GM19043 (cell line): ENCODE measurements around the gene BTG1.
"Not testable (repeated sequence)": the region's sequence is repeated elsewhere in the genome, so short reads cannot be mapped to it uniquely, and the experiment has no call there.

ENCODE experiments used
- ATAC-seq: cut with Tn5 transposase; IDR thresholded peaks from one replicate; pipeline ENCODE4 v1.9.1; 2021; ENCODE audit warnings: low read depth; ENCODE audit not compliant: unreplicated experiment

The BTG1 gene

GRCh38 chr12:92151916-92152315, 6.3 kb upstream of the BTG1 start:
- ATAC-seq, result no peak

GRCh38 chr12:92149563-92149962, 3.9 kb upstream of the BTG1 start:
- no peak for ATAC-seq

GRCh38 chr12:92147491-92147890, 1.8 kb upstream of the BTG1 start:
- no peak for ATAC-seq

- ATAC-seq, result no peak
These were observed 1.0 kb upstream of the BTG1 start for GRCh38 chr12:92146497-92147224.

- ATAC-seq, result no peak
These were observed 240 bp downstream of the BTG1 start for GRCh38 chr12:92145481-92145730.

- ATAC-seq, result no peak
These were observed 790 bp downstream of the BTG1 start for GRCh38 chr12:92144631-92145480.

- ATAC-seq, result peak; percentile 15
These were observed 1.7 kb downstream of the BTG1 start for GRCh38 chr12:92143686-92144630.

GRCh38 chr12:92143258-92143657, 2.4 kb downstream of the BTG1 start:
- no peak for ATAC-seq

DNA sequence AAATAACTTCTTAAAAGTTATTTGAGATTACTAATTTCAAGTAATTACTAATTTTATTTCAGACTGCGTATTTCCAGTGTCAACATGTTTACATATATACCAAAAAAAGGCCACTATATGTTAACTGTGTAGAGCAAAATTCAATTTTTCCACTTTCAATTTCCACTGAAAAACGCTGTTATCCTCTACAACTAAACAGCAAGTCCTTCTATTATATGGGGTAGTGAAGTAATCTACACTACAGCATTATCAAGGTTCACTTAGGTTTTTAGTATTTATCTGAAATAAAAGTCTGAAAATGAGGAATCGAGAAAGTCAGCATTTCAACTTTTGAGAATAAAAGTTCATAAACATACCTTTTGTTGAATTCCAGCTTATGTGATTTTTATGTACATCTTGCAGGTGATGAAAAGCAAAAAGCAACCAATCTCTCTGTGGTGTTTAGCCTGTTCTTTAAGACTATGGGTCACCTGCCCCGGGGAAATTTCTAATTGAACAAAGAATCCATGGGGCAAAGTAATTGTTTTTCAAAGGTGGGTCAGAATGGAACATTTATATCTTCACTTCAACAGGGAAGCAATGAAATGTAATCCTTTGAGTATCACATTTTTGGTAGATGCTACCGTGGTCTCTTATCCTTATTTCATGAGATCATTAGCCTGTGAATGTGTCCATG, 3.3 kb downstream of the BTG1 start:
- no peak for ATAC-seq

DNA sequence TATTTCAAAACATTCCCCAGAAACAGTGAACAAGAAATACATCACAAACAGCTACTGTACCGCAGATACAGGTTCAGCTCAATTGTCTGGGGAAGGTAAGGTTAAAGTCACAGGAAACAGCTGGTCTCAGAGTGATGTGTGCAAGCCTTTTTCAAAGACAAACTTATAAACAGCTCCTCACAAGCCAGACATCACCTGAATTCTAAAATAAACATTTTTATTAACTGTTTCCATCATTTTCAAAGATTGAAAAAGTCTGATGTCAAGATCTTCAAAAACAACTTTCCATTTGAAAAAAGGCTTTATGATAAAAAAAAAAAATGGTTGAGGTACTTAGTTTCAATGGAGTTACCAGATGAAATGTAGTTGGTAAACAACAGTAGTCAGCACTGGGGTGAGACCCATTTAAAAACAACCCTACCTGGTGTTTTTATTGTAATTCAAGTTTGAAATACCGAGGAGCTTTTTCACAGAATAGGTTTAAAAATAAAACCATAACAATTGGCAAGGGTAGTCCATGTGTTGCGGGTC, 4.0 kb downstream of the BTG1 start:
- no peak for ATAC-seq

DNA sequence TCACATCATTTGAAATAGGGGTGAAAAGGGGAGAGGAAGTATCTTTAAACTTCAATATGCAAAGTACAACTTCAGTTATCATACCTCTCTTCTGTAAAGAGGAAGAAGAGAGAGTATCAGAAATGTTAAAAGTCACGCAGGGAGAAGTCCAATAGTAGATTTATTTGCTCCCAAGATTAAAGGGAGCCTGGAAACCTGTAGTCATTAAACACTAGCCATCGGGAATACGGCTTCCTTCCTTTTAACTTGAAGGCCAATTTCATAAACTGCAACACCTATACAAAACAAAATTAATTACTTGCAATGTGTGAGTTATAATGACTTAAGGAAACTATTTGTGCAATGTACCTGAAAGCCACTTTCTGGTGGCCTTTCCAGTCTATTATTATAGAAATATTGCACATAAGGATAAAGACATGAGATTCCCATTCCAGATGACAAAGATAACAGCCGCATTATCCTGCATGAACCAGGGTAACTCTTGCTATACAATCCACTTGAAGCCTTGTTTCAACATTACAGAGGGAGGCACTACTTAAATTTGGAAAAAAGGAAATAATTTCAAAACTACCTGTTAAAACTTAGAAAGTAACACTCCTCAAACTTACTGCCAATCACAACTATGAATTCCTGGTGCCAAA, 4.6 kb downstream of the BTG1 start:
- no peak for ATAC-seq

- ATAC-seq, result no peak
These were observed 5.5 kb downstream of the BTG1 start for GRCh38 chr12:92140156-92140555.

GRCh38 chr12:92139634-92140150, 6.0 kb downstream of the BTG1 start:
- no peak for ATAC-seq

DNA sequence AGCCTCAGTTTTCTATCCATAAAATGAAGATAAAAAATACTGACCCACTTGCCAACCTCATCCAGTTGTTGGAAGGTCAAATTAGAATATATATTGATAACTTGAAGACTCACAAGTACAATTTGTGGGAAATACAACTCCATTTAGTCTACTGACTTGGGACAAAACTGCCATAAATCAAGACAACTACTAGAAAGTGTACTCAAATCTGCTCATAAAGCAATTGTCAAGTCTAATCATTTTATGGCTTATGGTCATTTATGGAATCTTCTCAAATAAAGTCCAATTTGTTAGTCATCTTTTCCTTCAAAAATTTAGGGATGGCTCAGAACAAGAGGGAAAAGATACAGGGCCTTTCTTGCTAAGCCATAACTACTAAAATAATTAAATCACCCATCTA, 7.0 kb downstream of the BTG1 start:
- ATAC-seq, result no peak

GRCh38 chr12:92138144-92138543, 7.5 kb downstream of the BTG1 start:
- no peak for ATAC-seq

DNA sequence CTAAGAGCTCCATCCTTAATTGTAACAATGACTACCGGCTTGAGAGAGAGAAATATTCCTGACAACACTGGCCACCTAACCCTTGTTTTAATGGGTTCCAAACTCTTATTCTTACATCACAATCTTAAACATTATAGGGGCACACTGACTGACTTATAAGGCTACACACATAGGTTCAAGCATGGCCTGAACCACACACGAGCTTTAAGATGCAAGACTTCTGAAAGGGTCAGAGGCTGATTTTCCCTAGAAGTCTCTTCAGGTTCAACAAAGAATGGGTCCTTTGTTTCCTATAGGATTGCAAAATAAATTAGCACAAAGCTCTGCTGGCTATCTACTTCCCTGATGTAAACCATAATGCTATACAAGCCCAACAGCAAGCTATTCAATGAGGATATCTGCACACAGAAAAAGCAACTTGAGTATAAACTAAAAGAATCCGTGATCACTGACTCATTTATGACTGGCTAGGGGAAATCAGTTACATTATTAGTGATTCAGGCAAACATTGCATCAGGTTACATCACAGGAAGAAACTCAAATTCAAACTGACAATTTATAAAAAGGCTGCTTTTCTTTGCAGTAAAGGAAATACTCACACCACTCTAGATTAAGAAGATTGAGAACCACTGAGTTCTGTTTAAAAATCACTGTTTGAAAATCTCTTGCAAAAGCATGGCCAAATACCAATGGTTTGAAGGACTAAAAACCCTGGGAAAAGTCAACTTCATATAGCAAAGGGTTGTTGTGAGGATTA, 8.5 kb downstream of the BTG1 start:
- no peak for ATAC-seq

DNA sequence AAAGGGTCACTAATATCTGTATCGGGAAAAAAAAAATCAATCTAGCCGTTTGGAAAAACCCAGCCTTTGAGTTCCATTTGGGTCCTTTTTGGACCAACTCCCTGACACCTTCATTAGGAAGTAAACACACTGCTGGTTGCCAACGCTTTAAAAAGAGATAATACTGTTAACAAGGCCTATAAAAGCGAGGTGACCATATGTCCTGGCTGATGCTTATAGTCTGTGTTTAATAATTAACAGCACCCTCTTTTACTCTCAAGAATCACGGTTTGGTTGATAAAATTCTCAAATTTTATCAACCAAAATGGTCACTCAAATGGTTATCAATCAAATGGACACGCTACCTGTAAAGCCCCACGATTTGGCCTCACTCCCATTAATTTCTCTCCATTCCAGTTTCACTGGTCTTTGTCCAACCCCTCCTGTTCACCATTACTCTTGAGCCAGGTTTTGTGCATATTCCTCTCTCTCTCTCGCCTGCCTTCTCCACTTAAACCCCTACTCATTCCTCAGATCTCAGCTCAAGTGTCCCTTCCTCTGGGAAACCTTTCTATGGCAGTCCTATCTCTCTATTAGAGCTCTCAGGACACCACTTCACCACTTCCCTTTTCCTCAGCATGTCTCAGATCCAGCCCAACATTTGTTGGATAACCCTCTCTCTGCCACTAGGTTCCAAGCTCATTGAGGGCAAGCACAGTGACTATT, 9.5 kb downstream of the BTG1 start:
- no peak for ATAC-seq

- ATAC-seq, result not testable (repeated sequence)
These were observed 10.1 kb downstream of the BTG1 start for GRCh38 chr12:92135541-92135940.
